Mammary epithelial cell (primary cell): ENCODE measurements around the gene THRA.

Source experiments
- CTCF ChIP-seq, 2 donors: IDR thresholded peaks in 1 of 2; conservative IDR thresholded peaks in 1 of 2; 2 replicates each; pipeline ENCODE4 v1.5.1; 2011 to 2012; ENCODE audit warnings: inconsistent platforms in 2 of 2, low read length in 2 of 2, mild to moderate bottlenecking in 2 of 2, control low read depth in 1 of 2, low read depth in 1 of 2; ENCODE audit not compliant: insufficient read depth in 1 of 2; ENCODE audit errors: extremely low read depth in 1 of 2
- EZH2 ChIP-seq: IDR thresholded peaks from 2 replicates; pipeline ENCODE4 v1.6.1; 2012; ENCODE audit warnings: low read length, inconsistent platforms, borderline replicate concordance

DNA sequence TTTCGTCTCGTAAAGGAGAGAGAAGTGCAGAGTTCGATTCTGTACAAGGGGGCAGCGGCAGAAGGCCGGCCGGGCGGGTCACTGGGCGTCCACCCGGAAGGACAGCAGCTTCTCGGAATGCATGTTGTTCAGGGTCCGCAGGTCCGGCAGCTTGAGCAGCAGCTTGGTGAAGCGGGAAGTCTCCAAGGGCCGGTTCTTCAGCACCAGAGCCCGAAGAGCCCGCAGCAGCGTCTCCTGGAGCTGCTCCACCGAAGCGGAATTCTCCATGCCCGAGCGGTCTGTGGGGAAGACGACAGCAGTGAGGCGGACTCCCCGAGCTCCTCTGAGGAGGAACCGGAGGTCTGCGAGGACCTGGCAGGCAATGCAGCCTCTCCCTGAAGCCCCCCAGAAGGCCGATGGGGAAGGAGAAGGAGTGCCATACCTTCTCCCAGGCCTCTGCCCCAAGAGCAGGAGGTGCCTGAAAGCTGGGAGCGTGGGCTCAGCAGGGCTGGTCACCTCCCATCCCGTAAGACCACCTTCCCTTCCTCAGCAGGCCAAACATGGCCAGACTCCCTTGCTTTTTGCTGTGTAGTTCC, 30.3 kb downstream of the THRA start:
- TF ChIP-seq CTCF (conservative IDR thresholded peaks at IDR 0.05 in 1 of 2, IDR thresholded peaks at IDR 0.05 in 1 of 2; ENCODE audit: extremely low read depth in 1 of 2, insufficient read depth in 1 of 2, low read depth in 1 of 2, low read length in 2 of 2) (no peak), EZH2 (no peak)
